HG03159 (cell line): ENCODE data around the gene DISC1.
"Not testable (repeated sequence)": the region's sequence is repeated elsewhere in the genome, so short reads cannot be mapped to it uniquely, and the experiment has no call there.

Experiments used
- ATAC-seq: cut with Tn5 transposase; IDR thresholded peaks from one replicate; pipeline ENCODE4 v1.9.1; 2021; ENCODE audit warnings: mild to moderate bottlenecking, moderate library complexity; ENCODE audit not compliant: unreplicated experiment

The DISC1 gene

DNA sequence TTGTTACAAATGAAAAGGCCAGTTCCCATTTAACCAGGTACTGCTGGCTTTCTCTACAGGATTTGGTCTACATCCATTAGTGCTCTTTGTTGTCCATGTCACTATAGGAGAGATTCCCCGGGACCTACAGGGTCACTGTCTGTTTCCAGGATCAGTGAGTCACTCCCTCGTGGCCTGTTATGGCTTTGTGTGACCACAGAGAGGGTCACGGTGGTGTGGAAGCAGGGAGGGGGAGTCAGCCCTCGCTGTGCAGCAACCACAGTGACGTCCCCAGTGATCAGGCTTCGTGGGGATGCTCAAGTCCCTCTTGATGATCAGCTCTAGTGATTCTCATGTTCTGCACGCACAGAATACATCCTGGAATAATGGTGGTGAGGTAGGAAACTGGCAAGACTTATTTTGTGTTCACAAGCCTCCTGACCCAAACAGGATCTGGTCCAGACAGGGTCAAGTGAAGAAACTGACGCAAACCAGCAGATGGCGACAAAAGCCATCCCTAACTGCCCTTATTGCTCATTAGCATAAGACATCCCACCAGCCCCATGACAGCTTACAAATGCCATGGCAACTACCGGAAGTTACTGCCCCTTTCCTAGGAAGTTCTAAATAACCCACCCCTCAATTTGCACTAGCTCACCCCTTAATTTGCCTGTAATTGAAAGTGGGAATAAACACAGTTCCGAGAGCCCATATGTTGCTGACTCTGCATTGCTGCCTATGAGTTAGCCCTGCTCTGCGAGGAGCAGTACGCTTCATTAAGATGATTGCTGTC lies 98.5 kb downstream of the DISC1 start:
- no peak for ATAC-seq

GRCh38 chr1:231727171-231727570 lies 100.6 kb downstream of the DISC1 start:
- no peak for ATAC-seq

DNA sequence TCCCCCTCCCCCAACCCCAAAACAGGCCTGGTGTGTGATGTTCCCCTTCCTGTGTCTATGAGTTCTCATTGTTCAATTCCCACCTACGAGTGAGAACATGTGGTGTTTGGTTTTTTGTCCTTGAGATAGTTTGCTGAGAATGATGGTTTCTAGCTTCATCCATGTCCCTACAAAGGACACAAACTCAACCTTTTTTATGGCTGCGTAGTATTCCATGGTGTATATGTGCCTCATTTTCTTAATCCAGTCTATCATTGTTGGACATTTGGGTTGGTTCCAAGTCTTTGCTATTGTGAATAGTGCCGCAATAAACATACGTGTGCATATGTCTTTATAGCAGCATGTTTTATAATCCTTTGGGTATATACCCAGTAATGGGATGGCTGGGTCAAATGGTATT lies 102.4 kb downstream of the DISC1 start:
- ATAC-seq = not testable (repeated sequence)

GRCh38 chr1:231729544-231729943 lies 103.0 kb downstream of the DISC1 start:
- ATAC-seq = no peak

GRCh38 chr1:231731268-231731667 lies 104.7 kb downstream of the DISC1 start:
- no peak for ATAC-seq

GRCh38 chr1:231733063-231733462 lies 106.5 kb downstream of the DISC1 start:
- ATAC-seq = no peak

GRCh38 chr1:231733672-231734071 lies 107.1 kb downstream of the DISC1 start:
- no peak for ATAC-seq

- no peak for ATAC-seq
Observed at GRCh38 chr1:231734417-231734816, 107.8 kb downstream of the DISC1 start.

DNA sequence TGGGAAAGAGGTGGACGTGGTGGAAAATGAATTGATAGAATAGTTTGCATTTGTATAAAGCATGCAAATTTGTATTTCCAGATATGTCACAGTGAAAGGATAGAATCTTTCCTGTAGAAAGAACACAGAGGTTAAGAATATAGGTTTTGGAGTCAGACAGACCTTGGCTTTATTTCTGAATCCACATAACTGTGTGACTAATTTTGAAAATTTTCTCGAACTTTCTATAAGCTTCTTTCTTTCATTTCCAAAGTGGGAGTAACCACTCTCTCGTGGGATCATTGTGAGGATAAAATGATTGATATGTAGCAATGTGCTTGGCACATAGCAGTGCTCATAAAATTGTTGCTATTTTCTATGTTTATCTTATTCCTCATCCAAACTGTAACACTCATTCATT lies 108.8 kb downstream of the DISC1 start:
- ATAC-seq = no peak

DNA sequence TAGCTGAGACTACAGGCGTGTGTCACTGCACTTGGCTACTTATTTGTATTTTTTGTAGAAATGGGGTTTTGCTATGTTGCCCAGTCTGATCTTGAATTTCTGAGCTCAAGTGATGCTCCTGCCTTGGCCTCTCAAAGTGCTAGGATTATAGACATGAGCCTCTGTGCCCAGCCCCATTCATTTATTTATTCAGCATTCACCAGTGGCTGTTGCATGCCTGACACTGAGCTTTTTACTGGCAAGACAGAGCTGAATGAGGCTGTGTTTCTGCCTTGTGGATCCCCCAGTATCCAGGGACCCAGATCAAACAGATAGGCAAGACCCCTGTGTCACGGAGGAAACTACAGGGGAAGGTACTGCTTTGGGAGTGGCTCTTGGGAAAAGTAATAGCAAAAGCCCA lies 109.4 kb downstream of the DISC1 start:
- ATAC-seq = no peak

- ATAC-seq = no peak
Observed at GRCh38 chr1:231736464-231736863, 109.9 kb downstream of the DISC1 start.

DNA sequence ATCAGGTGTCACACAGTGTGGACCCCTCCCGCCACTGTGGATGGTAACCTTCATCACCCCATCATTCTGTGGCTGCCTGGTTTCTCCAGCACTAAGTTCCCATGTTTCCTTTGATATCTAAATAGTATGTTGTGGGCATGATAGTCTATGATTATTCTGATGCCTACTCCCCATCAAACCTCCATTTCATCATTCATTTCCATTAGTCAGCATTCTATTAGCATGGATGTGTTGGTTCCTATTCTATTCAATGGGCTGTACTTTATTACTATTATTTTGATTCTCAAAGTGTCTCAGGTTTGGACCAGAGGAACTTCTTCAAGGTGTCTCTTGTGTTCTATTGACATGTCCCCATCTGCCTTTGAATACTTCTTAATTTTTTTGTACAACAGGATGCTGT lies 112.0 kb downstream of the DISC1 start:
- no peak for ATAC-seq

DNA sequence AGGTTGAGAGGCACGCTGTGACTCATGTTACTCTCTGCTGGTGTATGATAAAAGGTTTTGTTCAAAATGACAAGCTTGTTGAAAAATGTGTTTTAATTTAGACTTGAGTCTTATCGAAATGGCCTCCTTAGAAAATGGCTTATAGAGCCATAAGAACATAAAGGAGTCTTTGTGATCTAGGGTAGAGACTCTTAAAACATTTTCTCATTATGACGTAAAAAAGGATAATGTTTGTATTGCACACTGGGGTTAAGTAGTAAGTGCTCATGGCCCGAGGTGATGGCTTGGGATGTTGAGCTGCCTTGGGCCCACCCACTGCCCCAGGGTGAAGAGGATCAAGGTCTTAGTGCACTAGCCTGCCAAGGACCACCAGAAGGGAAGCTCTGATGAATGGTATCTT lies 117.4 kb downstream of the DISC1 start:
- ATAC-seq = no peak

- no peak for ATAC-seq
Observed at GRCh38 chr1:231748760-231749415, 122.3 kb downstream of the DISC1 start.

DNA sequence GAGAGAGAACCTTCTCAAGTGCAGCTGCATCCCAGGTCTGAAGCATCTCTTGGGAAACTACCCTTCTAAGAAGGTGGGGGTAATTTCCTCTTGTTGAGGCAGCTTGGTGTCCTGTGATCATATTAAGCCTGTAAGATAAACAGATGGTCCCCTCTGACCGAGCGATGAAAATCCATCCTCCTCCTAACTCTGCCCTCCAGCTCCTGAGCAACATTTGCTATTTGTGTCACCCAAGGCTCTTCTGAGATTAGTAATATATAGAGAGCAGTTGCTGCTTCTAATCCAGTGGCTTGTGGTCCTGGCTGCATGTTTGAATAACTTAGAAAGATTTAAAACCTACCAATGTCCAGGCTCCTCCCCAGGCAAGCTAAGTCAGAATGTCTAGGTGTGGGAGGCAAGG lies 123.7 kb downstream of the DISC1 start:
- no peak for ATAC-seq

DNA sequence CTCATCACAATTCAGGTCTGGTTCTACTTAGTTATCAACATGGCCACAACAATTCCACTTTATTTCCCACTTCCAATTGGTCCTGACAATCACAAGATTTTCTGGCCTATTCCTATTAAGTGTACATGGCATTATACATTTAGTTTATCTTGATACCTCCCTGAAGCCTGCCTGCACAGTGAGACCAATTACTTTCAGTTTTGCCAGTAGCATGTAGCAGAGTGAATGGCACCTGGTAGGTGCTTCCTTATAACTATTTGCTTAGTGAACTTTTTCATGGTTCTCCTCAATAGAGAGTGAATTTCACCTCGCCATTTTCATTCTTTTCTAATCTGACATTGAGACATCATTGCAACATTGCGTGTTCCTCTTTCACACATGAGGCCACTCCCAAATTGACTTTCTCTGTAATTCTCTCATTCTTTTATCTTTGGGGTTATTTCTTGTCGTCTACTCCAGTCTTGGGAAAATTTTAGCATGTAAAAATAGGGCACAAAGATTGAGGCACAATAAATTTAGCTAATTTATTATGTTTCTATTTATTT lies 124.3 kb downstream of the DISC1 start:
- ATAC-seq = no peak

DNA sequence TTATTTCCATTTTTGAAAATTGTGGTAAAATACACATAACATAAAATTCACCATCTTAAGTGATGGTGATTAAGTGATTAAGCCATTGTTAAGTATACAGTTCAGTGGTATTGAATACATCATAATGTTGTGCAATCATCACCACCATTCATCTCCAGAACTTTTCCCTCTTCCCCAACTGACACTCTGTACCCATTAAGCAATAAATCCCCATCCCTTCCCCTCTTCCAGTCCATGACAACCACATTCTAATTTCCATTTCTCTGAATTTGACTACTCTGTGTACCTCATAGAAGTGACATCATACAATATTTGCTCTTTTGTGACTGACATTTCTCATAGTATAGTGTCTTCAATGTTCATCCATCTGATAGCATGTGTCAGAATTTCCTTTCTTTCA lies 124.8 kb downstream of the DISC1 start:
- no peak for ATAC-seq

GRCh38 chr1:231753313-231753712 lies 126.7 kb downstream of the DISC1 start:
- no peak for ATAC-seq

DNA sequence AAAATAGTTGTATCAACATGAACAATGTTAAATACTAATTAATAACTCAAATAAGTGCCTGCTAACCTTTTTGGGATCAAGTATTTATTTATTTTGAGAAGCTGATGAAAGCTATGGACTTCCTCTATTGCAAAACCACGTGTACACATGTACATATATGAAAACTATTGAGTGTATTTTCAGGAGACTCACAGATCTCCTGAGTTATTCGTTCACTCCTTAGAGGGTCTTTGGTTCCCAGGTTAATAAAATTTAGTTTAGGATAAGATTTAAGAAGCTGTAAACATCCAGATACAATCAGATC lies 130.5 kb downstream of the DISC1 start:
- ATAC-seq = peak; percentile 39

- no peak for ATAC-seq
Observed at GRCh38 chr1:231757759-231758158, 131.2 kb downstream of the DISC1 start.

DNA sequence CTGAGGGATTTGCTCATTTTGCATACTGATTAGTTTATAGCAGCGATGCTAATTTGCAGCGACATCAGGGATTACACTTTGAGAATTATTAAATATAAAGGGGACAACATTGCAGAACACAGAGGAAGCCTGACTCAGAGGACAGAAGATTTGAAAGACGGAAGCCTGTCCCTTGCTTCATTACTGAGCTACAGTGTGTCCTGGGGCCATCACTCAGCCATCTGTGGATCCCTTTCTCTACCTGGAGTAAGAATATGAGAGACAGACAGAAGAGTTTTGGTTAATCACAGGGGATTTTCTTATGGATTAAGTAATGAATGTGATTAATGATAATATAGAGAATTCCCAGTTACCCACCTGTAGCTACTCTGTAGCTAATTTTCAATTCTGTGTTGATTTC lies 134.7 kb downstream of the DISC1 start:
- ATAC-seq = no peak

DNA sequence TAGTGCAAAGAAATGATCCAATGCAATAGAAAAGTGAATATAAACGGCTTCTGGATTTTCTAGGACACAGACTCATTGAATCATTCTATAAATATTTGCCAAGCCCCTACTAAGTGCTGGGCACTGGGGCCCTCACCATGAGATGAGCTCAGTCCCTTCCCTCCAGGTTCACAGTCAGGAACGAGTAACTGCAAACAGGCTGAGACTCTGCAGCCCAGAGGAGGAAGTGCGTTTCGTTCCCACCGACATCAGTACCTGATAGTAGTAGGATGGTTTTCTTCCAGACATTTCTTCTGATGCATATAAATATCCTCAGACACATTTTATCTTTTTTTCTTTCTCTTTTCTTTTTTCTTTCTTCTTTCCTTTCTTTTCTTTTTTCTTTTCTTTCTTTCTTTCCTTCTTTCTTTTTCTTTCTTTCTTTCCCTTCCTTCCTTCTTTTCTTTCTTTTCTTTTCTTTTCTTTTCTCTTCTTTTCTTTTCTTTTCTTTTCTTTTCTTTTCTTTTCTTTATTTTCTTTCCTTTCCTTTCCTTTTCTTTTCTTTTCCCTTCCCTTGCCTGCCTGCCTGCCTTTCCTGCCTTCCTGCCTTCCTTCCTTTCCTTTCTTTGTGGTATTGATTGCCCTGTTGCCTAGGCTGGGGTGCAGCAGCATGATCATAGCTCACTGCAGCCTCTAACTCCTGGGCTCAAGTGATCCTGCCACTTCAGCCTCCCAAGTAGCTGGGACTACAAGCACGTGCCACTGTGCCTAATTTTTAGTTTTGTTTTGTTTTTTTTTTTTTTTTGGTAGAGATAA lies 135.4 kb downstream of the DISC1 start:
- no peak for ATAC-seq
